ENCODE data around the gene GUK1.

DNA sequence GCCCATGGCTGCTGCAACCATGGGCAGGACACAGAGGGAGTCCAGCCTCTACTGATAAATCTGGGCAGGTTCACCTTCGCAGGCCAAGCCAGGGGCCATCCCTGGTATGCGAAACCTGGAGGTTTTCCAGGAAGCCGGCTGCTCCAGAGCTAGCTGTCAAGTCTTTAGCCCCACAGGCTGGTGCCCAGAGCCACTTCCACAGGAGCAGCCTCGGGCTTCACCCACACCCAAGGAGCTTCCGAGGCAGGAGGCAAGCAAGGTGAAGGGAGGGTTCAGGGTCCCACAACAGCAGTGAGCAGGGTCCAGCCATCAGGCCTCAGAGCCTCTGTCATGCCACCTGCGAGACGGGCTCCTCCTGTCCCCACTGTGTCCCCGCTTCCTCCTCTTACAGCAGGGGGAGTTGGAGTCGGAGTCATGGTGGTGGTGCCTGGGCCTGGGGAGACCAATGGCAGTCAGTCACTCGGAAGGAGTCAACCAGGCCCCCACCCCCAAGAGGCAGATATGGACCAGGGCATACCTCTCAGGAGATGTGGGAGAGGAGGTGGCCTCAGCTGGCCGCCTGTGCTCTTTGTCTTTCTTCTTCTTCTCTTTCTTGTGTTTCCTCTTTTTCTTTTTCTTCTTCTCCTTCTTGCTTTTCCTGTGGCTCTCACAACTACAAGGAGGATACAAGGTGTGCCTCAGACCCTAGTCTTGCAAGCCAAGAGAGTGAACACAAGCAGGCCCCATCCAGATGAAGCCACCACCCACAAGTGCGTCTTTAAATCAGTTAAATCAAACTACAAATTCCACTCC, 39.1 kb upstream of the GUK1 start:
- TF ChIP-seq HDAC6 (IDR thresholded peaks at IDR 0.05; ENCODE audit: low read depth, low read length), result no peak
- TF ChIP-seq KDM4A (IDR thresholded peaks at IDR 0.05; ENCODE audit: low read depth, low read length, severe bottlenecking), result no peak
- no peak for TF ChIP-seq ZNF274 (IDR thresholded peaks at IDR 0.05; ENCODE audit: borderline replicate concordance, extremely low read depth, low read length)
